Brain microvascular endothelial cell (primary cell): ENCODE data around the gene NOTUM.

Experiments used
- DNase-seq: peaks from one replicate; pipeline ENCODE4 v3.0.0-alpha.2; 2020
- H3K27ac ChIP-seq: fragments of 250-450 bp; sonication (Bioruptor Pico); 2 replicates; pipeline ENCODE4 v1.5.1; 2020; ENCODE audit warnings: mild to moderate bottlenecking, moderate library complexity
- H3K27me3 ChIP-seq: fragments of 250-450 bp; sonication (Bioruptor Pico); replicated peaks from 2 replicates; pipeline ENCODE4 v1.5.1; 2020; ENCODE audit warnings: mild to moderate bottlenecking
- H3K36me3 ChIP-seq: fragments of 250-450 bp; sonication (Bioruptor Pico); replicated peaks from 2 replicates; pipeline ENCODE4 v1.5.1; 2020; ENCODE audit warnings: mild to moderate bottlenecking
- H3K4me3 ChIP-seq: 2 replicates; pipeline ENCODE4 v1.5.1; 2011; ENCODE audit warnings: low read depth, mild to moderate bottlenecking, control low read depth, low read length, moderate library complexity
- CTCF ChIP-seq: IDR thresholded peaks from 2 replicates; pipeline ENCODE4 v1.5.1; 2011; ENCODE audit warnings: low read depth, mild to moderate bottlenecking, moderate library complexity, low read length, control low read depth, inconsistent platforms; ENCODE audit errors: missing control alignments
- in situ Hi-C: cut with HindIII; loops from 2 replicates; pipeline ENCODE4 v1.10.0; 2017; ENCODE audit warnings: low sequenced_read_pairs, low pct_ligation_motif_present

NOTUM gene

GRCh38 chr17:82000803-82001570 is 40.0 kb upstream of the NOTUM start:
- no peak overlapping the region for H3K4me3 ChIP-seq
- H3K27me3 ChIP-seq, result no peaks in the 10 kb centered on the region
- no peak for DNase-seq
- in situ Hi-C loops, result no loop called here
- no peaks in the 10 kb centered on the region for H3K36me3 ChIP-seq
- no peak overlapping the region for H3K27ac ChIP-seq
- no peak for TF ChIP-seq CTCF

GRCh38 chr17:81999976-82000802 is 39.2 kb upstream of the NOTUM start:
- in situ Hi-C loops, result no loop called here
- Histone ChIP-seq H3K27ac (no peak overlapping the region), H3K36me3 (no peaks in the 10 kb centered on the region), H3K27me3 (no peaks in the 10 kb centered on the region), H3K4me3 (no peak overlapping the region)
- no peak for DNase-seq
- no peak for TF ChIP-seq CTCF

DNA sequence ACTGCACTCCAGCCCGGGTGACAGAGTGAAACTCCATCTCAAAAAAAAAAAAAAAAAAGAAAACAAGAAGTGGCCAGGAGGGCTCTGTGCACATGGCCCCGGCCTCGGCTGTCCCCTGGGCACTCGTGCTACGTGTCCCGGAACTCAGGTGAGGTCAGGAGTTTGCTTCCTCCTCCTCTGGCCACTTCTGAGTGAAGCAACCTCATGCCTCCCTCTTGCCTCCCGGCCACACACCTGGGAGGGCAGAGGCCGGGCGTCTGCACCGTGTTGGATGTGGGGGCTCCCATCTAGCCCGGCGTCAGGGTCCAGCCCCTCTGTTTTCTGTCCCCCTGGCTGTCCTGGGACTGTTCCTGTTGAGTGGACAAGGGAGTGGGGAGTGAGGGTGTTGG is 38.6 kb upstream of the NOTUM start:
- DNase-seq, result no peak
- in situ Hi-C loops, result no loop called here
- H3K4me3 ChIP-seq, result no peak overlapping the region
- TF ChIP-seq CTCF, result no peak
- no peaks in the 10 kb centered on the region for H3K27me3 ChIP-seq
- no peak overlapping the region for H3K27ac ChIP-seq
- H3K36me3 ChIP-seq, result no peaks in the 10 kb centered on the region

DNA sequence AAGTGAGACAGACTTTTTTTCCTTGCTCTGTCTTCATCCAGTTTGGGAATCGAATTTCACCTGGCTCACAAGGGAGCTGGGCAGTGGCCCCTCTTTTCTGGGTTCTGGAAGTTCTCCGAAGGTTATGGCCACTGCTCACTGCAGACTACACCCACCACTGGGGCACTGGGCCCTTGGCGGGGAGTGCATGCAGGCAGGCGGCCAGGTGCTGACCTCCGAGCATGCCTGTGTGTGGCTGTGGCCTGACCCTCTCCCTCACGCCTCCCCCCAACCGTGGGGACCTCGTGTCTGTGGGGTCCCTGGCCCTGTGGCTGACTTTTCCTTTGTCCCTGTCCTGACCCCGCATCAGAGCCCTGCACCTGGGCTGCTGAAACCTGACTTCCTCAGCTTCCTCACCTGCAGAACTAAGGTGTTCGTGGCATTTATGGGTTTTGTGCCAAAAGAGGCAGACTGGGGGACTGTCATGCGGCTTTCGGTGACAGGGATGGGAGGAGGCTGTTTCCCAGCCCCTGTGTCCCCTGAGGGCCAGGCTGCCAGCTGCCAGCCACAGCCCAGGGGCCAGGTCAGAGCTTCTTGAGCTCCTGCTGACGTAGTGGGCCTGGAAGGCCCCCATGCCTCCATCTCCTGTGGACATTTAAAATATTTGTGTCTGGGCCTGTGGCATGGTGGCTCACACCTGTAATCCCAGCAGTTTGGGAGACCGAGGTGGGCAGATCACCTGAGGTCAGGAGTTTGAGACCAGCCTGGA is 37.9 kb upstream of the NOTUM start:
- TF ChIP-seq CTCF, result no peak
- Histone ChIP-seq H3K27ac (no peak overlapping the region), H3K4me3 (no peak overlapping the region), H3K27me3 (no peaks in the 10 kb centered on the region), H3K36me3 (no peaks in the 10 kb centered on the region)
- no peak for DNase-seq
- in situ Hi-C loops, result no loop called here

GRCh38 chr17:81998212-81998611 is 37.2 kb upstream of the NOTUM start:
- no peak for TF ChIP-seq CTCF
- Histone ChIP-seq H3K27me3 (no peaks in the 10 kb centered on the region), H3K27ac (no peak overlapping the region), H3K36me3 (no peaks in the 10 kb centered on the region), H3K4me3 (no peak overlapping the region)
- DNase-seq, result no peak
- in situ Hi-C loops, result no loop called here
